GM13977 (cell line): ENCODE data around the gene ASB6.

ENCODE experiments used
- DNase-seq: peaks from one replicate; pipeline ENCODE4 v3.0.0; 2012; ENCODE audit warnings: low spot score
- CTCF ChIP-seq: IDR thresholded peaks from 2 replicates; pipeline ENCODE4 v1.5.1; 2012; ENCODE audit warnings: mild to moderate bottlenecking, control low read depth; ENCODE audit not compliant: insufficient read depth; ENCODE audit errors: extremely low read depth, missing control alignments
- in situ Hi-C: fragments of 300-500 bp; cut with MboI; formaldehyde crosslinking; loops from one replicate; pipeline ENCODE4 v1.12.0; 2022; ENCODE audit warnings: low sequenced_read_pairs, low pct_unique_long_range_greater_than_20kb, mixed read lengths, inconsistent platforms; ENCODE audit not compliant: unreplicated experiment

ASB6 gene

GRCh38 chr9:129587487-129588262 lies 54.3 kb downstream of the ASB6 start:
- no peak for DNase-seq
- no peak for TF ChIP-seq CTCF

GRCh38 chr9:129586685-129587084 lies 55.3 kb downstream of the ASB6 start:
- no peak for TF ChIP-seq CTCF
- in situ Hi-C loops: no loop called here
- DNase-seq: no peak

More at GRCh38 chr9:129587487-129588262, 54.3 kb downstream of the ASB6 start:
- in situ Hi-C loops: no loop called here

- no peak for DNase-seq
- in situ Hi-C loops: no loop called here
- TF ChIP-seq CTCF: no peak
Measured at GRCh38 chr9:129586245-129586644, 55.7 kb downstream of the ASB6 start.

- TF ChIP-seq CTCF: no peak
- in situ Hi-C loops: no loop called here
- DNase-seq: no peak
Measured at GRCh38 chr9:129585352-129585751, 56.6 kb downstream of the ASB6 start.
